GM10266 (cell line): Measurements from ENCODE around the gene SSR4.

ENCODE experiments used
- DNase-seq: peaks from one replicate; pipeline ENCODE4 v3.0.0; 2012; ENCODE audit errors: extremely low spot score
- CTCF ChIP-seq: IDR thresholded peaks from 2 replicates; pipeline ENCODE4 v1.5.1; 2012; ENCODE audit warnings: mild to moderate bottlenecking, low read depth; ENCODE audit not compliant: control insufficient read depth, insufficient read depth; ENCODE audit errors: missing control alignments

SSR4 gene

DNA sequence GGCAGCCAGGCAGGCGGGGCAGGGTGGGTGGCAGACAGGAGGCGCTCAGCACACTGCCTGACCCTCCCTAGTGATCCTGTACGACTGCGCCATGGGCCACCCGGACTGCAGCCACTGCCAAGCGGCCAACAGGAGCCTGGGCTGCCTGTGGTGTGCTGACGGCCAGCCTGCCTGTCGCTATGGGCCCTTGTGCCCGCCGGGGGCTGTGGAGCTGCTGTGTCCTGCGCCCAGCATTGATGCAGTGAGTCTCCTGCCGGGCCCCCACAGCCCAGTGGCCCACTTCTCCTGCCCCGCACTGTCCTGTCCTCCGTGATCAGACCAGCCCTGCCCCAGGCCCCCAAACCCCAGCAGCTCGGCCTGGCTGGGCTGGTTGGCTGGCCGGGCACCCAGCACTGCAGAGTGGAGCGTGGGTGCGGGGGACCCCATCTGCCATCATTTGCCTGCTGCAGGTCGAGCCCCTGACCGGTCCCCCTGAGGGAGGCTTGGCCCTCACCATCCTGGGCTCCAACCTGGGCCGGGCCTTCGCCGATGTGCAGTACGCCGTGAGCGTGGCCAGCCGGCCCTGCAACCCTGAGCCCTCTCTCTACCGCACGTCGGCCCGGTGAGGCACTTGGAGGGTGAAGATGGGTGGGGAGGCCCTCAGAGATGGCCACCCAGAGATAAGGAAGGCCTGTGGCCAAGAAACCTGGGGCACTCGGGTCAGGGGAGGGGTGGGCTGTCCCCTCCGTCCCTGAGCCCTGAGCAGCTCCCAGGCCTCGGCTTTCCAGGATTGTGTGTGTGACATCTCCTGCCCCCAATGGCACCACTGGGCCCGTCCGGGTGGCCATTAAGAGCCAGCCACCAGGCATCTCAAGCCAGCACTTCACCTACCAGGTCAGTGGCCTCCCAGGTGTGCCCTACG is 22.8 kb upstream of the SSR4 start:
- peak; percentile 8 for DNase-seq
- TF ChIP-seq CTCF = no peak

DNA sequence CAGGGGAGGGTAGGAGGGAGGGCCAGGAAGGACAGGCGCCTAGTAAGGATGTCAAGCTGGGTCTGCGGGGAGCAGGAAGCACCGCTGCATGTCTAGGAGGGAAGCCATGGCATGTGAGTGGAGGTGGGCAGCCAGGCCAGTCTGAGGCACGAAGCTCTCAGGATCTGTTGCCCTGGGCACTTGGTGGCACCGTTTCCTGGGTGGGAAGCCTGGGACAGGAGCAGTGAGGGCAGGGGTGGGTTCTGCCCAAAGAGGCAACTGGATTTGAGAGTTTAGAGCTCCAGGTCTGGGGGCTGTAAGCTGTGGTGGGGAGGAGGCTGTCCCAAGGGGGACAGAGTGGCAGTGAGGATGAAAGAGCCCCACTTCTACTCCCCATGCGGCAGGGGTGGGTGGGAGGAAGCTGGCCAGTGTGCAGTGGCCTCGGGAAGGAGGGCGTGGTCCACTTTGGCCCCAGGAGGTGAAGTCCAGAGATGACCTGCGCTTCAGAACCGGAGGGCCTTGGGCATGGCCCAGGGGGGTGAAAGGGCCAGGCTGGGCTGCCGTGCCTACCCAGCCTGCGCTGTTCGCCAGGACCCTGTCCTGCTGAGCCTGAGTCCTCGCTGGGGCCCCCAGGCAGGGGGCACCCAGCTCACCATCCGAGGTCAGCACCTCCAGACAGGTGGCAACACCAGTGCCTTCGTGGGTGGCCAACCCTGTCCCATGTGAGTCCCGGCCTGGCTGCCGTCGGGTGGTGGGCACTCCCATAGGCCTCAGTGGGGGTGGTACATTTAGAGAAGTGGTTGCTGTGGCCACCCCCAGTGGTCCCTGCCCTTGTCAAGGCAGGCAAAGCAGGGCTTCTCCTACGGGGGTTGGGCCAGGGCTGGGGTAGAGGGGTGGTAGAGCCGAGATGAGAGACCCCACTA is 21.9 kb upstream of the SSR4 start:
- peak; percentile 6 for DNase-seq
- no peak for TF ChIP-seq CTCF

DNA sequence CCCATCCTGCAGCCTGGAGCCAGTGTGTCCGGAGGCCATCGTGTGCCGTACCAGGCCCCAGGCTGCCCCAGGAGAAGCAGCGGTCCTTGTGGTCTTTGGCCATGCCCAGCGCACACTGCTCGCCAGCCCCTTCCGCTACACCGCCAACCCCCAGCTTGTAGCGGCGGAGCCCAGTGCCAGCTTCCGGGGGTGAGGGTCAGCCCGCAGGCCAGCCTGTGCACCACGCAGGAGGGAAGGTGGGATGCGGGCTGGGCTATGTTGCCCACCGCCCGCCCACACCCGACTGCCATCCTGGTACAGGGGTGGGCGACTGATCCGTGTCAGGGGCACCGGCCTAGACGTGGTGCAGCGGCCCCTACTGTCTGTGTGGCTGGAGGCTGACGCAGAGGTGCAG is 21.3 kb upstream of the SSR4 start:
- DNase-seq = peak; percentile 6
- no peak for TF ChIP-seq CTCF

DNA sequence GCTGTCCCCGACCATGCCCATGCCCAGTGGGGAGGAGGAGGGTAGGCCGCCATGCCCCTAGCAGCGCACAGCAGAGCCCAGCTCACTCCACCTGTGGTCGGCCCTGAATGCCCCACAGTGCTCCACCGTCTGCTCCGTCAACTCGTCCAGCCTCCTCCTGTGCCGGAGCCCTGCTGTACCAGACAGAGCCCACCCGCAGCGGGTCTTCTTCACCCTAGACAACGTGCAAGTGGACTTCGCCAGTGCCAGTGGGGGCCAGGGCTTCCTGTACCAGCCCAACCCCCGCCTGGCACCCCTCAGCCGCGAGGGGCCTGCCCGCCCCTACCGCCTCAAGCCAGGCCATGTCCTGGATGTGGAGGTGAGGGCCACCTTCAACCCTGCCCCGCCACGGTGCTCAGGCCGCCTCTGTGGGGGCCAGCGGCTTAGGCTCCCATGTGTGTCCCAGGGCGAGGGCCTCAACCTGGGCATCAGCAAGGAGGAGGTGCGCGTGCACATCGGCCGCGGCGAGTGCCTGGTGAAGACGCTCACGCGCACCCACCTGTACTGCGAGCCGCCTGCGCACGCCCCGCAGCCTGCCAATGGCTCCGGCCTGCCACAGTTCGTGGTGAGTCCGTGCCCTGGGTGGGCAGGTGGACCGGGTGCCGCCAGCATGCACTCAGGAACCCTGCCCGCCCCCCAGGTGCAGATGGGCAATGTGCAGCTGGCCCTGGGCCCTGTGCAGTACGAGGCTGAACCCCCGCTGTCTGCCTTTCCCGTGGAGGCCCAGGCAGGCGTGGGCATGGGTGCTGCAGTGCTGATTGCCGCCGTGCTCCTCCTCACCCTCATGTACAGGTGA is 20.5 kb upstream of the SSR4 start:
- TF ChIP-seq CTCF = no peak
- no peak for DNase-seq

- DNase-seq = no peak
- TF ChIP-seq CTCF = no peak
Measured at GRCh38 chrX:153774576-153775292, 19.7 kb upstream of the SSR4 start.

- no peak for DNase-seq
- no peak for TF ChIP-seq CTCF
Measured at GRCh38 chrX:153775293-153776119, 19.0 kb upstream of the SSR4 start.
